SH-SY5Y (cell line): ENCODE measurements around the gene CPNE4.

Source experiments
- GATA2 ChIP-seq: IDR thresholded peaks from 2 replicates; pipeline ENCODE4 v1.6.1; 2011; ENCODE audit warnings: mild to moderate bottlenecking, low read depth, low read length
- GATA3 ChIP-seq: IDR thresholded peaks from 2 replicates; pipeline ENCODE4 v1.6.1; 2011; ENCODE audit warnings: low read depth, mild to moderate bottlenecking, low read length, moderate library complexity

DNA sequence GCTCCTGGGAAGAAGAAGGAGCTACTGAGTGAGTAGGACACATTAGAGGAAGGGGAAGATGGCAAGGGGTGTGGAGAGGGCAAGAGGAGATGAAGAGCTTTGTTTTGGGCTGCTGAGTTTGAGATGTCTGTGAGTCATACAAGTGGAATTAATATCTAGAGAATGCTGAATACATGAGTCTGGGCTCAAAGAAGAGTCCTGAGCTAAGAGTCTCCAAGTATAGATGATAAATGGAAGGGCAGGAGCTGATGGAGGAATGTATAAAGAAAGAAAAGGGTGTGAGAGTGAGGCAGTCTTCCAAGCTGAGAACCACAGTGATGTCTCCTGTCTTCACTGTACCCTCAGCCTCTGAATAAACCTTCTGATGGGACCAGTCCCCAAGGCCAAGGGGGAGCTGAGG lies 326.6 kb downstream of the CPNE4 start:
- TF ChIP-seq GATA3, result no peak
- TF ChIP-seq GATA2, result no peak
